GM18498 (cell line): ENCODE measurements around the gene ATE1.

ENCODE experiments used
- ATAC-seq: cut with Tn5 transposase; IDR thresholded peaks from one replicate; pipeline ENCODE4 v1.9.1; 2021; ENCODE audit warnings: mild to moderate bottlenecking, moderate library complexity; ENCODE audit not compliant: unreplicated experiment

The ATE1 gene

DNA sequence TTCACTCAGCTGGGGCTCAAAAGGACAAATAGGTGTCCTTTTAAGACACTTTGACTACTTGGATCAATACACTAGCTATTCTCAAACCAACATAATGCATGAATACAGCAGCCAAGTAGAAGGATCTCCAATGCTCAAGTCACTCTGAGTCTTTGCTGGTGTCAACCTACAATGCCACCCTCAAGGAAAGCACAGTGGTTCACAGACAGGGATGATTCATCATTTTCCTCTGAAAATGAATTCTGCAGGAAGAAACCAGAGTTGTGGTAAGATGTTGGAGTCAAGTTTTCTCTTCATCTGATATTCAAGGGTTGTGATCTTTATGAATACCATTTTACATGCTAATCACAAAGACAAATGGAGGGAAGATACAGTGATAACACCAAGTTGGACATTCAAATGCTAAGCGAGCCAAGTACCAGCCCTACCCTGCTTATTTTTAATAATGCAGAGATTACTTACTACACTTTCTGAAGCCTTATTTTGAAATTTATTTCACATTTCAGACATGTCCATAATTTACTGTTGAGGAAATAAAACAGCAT, 186.5 kb downstream of the ATE1 start:
- ATAC-seq = no peak

DNA sequence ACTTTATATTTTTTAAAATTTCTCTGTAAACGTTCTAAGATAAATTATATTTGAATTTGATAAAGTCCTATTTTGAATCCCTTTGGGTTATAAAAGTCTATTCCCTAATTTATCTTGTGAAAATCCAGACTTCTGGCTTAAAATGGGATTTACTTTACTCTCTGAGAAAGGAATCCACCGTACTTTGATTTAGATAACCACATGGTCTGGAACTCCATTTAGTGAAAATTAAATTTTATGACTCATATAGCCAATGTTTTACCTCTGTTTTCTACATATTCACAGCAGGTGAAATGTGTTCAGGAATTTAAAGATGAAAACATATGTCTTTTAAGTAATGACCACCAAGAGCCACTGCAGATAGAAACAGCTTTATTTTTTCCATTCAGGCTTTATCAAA, 187.8 kb downstream of the ATE1 start:
- ATAC-seq = no peak

DNA sequence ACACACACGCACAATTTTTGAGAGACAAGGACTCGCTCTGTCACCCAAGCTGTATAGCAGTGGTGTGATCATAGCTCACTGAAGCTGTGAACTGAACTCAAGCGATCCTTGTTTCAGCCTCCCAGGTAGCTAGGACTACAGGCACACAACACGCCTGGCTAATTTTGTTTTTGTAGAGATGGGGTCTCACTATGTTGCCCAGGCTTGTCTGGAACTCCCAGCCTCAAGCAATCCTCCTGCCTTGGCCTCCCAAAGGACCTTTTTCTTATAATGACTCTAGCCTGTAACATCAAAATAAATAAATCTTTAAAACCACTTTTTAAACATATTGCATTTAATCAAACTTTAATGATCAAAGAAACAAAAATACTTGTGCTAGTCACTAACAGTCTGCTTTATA, 188.7 kb downstream of the ATE1 start:
- ATAC-seq = no peak

DNA sequence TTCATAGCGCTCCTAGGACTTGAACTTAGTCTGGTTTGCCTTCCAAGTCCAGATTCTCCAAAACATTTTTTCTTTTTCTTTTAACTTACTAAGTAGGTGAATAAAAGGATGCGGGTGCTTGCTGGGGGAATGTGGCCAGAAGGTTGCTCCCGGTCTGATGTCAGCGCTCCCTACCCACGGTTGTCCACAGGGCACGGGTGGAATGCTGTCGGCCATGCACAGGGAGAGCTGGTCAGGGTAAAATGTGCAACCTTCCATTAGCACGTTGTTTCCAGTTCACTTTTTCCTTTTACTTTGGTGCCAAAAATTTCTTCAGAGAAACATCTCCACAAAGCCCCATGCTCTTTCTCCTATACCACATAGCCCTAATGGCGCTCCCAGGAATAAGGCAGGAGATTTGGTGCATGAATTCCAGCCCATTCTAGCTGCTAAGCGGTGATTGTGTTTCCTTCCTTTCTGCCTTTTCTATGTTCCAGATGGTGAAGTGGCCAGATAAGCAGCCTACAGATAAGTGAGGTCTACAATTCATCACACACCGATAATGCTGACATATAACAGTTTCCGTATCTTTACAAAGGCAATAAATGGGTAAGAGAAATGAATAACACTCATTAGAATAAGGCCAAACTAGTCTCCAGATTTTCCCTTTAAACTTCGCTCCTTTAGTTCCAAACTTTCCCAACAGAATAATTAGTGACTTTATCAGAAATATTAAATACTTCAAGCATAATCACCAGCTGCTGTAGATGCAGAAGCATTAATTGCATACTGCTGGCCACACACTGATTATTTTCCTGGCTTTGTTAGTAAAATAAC, 191.3 kb downstream of the ATE1 start:
- ATAC-seq = no peak

DNA sequence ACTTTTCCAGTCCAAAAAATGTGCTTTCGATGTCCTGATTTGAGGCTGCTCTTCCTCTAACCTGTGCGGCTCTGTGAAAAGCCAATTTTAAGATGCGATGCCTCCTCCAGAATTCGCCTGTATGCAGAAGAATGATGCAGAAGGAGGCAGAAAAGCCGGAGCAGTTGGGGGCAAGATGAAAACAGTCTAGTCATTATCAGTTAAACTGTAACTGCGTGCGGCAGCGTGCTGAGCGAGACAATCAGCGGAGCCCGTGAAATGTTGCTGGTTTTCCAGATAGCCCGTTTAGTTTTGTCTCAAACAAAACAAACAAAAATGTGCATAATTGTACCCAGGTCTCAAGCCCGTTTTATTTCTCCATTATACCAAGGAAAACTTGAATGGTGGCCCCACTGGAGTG, 192.6 kb downstream of the ATE1 start:
- ATAC-seq = no peak

DNA sequence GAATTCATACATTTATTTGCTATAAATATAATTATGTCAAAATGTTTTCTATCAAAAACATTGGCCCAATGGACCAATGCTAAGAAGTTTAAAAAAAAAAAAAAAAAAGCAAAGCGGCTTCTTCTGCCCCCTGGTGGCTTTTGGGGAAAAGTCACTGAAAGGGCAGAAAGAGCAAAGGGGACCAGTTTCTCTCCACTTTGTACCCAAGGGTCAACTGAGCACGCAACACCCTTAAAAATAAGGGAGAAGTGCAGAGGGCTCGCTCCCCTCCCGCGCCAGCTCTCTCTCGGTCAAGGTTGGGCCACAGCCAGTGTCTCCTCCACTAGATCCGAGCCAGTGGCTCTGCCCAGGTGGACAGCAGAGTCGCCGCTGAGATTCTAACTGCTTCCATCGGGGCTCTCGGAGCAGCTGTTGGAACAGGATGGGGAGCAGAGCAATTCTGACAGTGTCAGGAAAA, 193.2 kb downstream of the ATE1 start:
- ATAC-seq = no peak

DNA sequence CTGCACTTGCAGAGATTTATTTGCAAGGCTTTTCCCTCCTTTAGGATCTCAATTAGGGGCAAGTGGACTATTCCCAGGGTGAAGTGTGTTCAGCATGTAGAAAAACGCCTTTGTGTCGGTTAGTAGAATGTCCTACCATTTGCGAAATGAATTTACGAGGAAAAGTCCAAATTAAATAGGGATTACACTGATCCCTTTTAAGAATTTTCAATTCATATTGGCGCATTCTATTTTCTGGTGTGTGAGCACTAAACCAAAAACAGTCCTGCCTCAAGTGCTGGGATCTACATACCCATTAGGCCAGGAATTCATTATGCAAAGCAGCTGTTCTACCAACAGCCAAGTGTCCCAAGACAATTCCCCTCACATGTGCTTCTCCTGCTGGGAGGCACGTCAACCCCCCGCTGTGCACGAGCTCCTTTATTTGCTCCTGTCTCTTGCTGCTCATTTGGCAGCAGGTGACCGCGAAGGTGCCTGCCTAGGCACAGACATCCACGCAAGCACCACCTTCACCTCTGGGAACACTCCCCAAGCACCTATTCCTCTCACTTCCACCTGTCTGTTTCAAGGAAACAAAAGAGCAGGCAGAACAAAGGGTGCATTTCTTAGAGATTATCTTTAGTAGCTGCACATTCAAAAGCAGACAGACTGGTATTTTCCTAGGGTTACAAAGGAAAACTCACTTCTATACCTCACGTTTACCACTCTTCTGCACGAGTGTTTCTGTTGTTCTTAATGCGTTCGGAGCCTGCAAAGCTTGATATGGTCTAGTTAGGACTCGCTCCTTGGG, 195.0 kb downstream of the ATE1 start:
- no peak for ATAC-seq

DNA sequence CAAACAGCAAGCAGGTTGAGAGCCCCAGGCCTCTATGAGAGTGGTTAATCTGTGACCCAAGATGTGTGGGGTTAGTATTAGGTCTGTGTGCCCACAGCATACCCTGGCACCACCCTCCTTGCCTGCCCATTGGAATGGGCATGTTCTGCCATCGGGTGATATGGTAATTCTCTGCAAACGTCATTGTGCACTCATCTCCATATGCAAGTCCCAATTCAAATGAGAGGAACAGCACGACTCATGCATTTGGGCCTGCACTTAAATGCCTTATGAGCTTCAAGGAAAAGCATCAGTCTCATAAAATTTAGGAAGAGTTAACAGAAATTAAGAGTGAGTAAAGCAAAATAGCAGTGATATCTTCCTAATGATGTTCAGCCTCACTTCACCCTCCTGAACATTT, 195.7 kb downstream of the ATE1 start:
- ATAC-seq = no peak

DNA sequence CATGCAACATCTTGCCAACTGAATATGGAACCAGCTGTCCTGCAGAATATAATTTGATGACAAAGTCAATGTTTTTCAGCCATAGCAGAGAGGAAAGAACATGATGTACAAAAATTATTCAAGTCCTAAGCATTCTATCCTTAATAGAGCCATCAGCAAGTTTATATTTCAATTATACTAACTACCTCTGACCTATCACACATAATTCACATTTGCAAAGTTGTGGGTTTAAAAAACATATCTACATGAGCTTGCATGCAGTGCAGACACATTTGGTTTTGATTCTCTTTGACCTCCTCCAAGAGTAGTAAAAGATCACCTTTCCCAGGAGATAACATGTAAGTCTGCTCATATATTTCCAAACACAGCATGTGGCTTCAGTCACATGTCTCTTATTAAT, 203.5 kb downstream of the ATE1 start:
- no peak for ATAC-seq

DNA sequence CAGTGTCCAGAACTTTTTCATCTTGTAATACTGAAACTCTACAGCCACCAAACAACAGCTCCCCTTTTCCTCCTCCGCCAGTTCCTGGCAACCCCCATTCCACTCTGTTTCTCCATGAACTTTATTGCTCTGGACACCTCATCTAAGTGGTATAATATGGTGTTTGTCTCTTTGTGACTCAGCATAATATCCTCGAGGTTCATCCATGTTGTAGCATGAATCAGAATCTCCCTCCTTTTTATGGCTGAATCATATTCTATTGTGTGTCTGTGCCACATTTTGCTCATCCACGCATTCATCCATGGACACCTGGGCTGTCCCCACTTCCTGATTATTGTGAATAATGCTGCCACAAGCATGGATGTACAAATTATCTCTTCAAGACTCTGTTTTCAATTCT, 205.2 kb downstream of the ATE1 start:
- ATAC-seq = no peak

DNA sequence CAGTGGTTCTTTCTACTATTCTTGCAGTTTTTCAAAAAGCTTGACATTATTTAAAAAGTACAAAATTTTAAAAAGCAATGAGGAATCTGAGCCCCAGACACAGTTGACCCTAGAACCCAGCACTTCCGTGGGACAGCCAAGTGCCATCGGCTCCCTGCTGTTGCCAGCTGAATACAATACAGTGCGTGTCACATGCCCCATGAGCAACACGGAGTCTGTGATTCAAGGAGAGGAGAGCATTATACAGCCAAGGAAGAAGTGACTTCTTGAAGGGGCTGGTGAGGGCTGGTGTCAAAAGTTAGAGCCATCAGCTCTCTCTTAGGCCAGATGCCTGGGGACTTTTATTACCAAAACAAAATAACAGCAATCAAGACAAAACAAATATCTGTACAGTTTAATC, 206.6 kb downstream of the ATE1 start:
- ATAC-seq = no peak

DNA sequence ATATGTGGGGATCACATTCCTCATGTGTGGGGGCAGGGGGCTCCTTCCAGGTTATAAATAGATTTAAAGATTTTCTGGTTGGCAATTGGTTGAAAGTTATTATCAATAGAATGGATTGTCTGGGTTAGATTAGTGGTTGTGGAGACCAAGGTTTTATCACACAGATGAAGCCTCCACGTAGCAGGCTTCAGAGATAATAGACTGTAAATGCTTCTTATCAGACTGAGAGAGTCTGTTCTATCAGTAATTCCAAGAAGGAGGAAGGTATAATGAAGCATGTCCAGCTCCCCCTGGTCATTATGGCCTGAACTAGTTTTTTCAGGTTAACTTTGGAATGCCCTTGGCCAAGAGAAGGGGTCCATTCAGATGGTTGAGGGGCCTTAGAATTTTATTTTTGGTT, 211.9 kb downstream of the ATE1 start:
- no peak for ATAC-seq

DNA sequence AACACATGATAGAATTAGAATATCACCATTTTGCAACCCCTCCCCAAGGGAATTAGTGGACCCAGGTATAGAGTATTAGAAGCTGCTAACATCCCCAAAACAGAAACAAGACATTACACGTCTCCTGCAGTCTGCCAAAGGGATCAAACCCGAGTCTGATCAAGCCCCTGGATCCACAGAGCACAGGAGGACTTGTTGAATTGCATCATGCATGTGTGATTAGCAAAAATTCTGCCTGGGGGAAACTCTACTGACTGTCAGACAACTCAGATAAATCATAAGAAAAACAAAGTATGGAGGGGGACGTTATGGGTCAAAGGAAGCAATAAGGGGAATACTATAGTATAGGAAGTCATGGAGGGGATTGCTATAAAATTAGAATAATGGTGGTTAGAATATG, 212.8 kb downstream of the ATE1 start:
- ATAC-seq = no peak

DNA sequence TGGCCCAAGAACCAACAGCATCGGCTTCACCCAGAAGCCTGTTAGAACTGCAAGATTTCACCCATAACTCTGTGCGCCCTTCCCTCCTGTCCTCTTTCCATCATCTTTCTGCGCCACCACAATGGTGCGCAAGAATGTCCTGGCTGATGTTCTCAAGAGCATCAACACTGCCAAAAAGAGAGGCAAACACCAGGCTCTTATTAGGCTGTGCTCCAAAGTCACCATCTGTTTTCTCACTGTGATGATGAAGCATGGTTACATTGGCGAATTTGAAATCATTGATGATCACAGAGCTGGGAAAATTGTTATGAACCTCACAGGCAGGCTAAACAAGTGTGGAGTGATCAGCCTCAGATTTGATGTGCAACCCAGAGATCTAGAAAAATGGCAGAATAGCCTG, 214.3 kb downstream of the ATE1 start:
- ATAC-seq = no peak

DNA sequence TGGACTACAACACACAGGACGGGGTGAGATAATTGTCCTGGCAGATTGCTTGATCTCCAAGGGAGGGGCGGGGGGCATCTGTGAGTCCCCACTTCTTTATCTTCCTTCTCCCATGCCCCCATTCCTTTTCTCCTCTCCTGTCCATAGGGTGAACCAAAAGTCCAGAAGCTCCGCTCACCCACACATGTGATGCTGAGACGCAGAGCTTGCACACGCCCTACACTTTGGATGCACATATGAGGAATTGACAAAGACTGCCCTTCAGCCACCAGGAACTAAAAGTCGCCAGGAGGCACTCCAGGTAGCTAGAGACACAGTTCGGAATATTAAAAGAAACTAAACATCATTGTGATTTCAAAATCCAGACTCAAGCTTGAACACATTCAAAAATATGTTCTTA, 216.9 kb downstream of the ATE1 start:
- ATAC-seq = no peak

DNA sequence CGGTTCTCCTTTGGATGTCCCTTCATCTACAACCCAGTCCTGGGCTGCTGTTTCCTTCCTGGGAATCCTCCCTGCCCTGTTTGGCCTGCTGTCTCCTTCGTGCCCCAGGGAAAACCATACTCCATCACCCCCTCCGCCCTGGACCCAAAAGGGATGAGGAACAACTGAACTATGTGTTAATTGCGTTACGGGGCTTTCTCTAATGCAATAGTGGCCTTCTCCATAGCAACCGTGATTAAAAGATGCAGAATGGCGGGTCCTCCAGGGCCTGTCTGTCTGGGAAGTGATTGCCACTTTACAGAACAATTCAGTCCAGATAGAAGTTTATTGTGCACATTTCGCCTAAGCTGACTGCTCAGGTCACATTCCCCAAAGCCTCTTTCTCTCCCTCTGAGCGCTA, 217.6 kb downstream of the ATE1 start:
- no peak for ATAC-seq

DNA sequence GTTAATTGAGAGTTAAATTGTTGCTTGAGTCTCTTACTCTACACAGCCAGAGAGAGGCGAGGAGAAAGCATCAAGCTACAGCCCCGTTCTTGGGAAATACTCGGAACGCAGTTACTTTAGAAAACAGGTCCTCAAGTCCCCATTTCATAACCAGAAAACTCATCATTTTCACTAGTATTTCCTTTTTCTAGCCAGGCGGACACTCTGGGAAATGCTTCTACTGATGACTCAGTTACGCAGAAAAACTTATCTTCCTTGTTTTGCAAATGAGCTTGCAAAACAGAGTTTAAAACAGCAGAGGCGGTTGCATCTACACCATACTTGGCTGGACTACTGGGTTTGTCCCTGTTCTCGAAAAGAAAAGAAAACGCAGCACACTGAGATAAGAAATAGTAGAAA, 218.2 kb downstream of the ATE1 start:
- ATAC-seq = no peak

DNA sequence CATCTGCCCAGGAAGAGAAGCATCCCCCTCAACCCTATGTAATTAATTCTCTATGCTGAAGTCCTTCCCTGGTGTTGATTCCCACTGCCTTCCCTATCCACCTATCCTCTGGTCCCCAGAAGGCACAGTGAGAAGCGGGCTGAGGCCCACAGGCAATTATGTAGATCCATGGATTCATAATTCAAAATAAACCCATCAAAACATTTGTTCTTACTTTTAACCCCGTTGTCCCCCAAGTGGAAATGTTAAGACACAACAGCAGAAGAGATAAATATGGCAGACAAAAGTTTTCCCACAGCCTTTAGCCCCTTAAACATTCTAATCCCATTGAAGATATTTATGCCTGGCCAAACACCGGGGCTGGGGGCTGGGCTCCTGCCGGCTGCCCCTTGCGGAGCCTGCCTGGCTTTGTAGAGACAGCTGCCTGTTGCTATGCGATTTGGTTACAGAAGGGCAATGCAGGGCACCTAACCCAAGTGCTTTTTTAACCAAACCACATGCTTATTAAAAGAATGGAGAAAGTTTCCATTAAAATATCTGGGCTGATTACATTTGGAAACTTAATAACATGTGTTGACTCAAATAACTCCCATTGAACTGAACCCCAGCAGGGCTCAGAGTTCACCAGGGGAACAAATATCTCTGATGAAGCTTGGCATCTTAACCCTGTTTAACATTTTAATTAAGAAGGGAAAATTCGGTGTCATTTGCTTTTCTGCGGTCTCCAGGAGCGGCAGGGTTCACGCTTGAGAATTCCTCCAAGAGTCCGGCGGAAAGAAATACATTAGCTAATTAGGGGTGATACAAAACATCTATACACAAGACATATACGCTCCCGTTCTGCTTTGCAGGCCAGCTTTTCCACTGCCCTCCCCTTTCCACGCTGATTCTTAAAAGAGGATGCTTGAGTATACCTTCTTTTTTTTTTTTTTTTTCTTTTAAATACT, 218.8 kb downstream of the ATE1 start:
- ATAC-seq = no peak

DNA sequence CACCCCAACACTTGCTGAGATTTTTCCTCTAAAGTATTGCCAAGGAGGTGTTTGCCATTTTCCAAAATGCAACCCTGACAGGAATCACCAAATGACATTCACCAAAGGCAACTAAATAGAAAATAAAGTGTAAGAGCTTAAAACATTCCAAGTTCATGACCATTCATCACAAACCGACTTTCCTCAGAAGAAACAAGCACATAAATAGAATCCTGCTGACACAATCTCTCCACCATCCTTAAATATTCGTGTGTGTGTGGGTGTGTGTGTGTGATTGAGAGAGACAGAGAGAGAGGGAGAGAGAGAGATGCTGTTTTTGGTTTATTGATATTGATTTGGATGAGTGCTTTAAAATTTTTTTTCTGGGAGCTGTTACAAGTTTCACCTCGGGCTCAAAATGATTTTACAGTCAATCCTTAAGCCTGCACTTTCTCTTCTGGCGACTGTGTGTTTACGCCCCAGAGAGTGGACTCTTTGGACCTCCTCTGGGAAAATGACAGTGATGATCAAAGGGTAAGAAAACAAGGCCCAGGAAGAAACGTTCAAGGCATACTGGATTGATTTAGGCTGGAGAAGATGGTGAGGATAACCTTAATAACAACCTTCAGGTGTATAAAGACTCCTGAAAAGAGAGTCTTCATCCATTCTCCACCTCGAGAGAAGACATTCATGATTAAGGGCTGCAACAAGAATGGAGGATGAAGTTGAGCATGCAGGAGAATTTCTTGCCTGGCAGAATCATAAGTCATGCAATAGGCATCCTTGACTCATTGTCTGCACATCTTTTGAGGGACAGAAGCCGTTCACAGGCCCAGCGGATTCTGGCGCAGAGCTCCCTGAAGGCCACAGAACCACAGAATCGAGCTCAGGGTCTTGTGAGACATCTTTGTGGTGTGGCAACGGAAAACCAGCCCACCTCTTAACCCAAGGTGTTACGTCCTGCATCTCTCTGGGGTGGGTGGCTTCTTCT, 225.2 kb downstream of the ATE1 start:
- ATAC-seq = no peak

DNA sequence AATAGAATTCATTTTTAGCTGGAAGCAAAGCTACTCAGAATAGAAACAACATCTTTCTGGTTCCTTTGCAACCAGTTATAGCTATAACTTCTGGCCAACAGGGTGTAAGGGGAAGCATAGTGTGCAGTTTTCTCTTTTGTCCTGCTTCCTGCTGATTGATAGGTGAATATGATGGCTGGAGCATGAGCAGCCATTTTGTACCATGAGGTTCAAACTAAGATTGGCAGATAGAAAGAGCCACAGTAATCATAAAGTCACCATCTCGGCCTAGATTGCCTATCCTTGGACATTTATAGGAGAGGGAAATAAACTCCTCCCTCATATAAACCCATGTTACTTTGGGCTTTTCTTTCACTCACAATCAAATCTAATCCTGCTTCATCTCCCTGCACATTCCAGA, 227.4 kb downstream of the ATE1 start:
- ATAC-seq = no peak
